ENCODE measurements around the gene PAPSS1. TPM values are rescaled to one million over a fixed set of nuclear protein-coding genes. Genes with fewer than 3 reads are reported as not detected.

PAPSS1 gene
- polyA plus RNA-seq, 1 experiment = 95.5 TPM

DNA sequence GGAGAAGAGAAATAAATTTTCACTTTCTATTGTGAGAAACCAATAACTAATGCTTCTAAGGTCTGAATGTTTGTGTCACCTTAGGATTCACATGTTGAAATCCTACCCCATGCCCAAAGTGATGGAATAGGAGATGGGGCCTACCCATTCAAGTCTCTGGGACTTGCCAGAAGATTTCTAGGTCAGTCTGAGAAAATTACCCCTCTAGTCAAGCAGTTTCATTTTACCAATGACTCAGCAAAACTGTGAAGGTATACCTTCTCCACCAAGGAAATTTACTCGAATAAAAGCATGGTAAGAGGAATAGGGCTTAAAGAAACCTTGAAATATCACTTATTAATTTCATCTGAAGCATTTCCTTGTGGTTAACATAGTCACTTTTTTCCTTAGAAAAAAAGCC lies 23.5 kb upstream of the PAPSS1 start:
- POLR2A ChIA-PET = no interaction called here
- TF ChIP-seq CTCF (IDR thresholded peaks at IDR 0.05; ENCODE audit: low read depth, low read length) = no peak

GRCh38 chr4:107742791-107743190 lies 22.8 kb upstream of the PAPSS1 start:
- ChIA-PET POLR2A (no interaction called here), CTCF (interaction anchor here (1.7 kb wide), 1 partner anchor 15 kb away, joined by 9 read pairs; no protein-coding TSS in a partner anchor)
- no peak for DNase-seq (ENCODE audit: low read depth, low spot score)
- Histone ChIP-seq H3K27me3 (ENCODE audit: control insufficient read depth, insufficient read depth, low read length) (no peaks in the 10 kb centered on the region), H3K4me3 (ENCODE audit: low read depth, low read length) (no peak overlapping the region), H3K9me3 (ENCODE audit: control insufficient read depth, insufficient read depth, low read length) (no peaks in the 10 kb centered on the region), H3K27ac (ENCODE audit: low read depth, low read length) (no peak overlapping the region)
- no peak for TF ChIP-seq CTCF (IDR thresholded peaks at IDR 0.05; ENCODE audit: low read depth, low read length)

More for the DNA sequence above, 23.5 kb upstream of the PAPSS1 start:
- CTCF ChIA-PET = interaction anchor here (0.6 to 1.7 kb wide), 2 partner anchors 14 to 215 kb away, joined by 3 to 9 read pairs; no protein-coding TSS in a partner anchor
- no peak for DNase-seq (ENCODE audit: low read depth, low spot score)
- Histone ChIP-seq H3K27me3 (ENCODE audit: control insufficient read depth, insufficient read depth, low read length) (no peaks in the 10 kb centered on the region), H3K4me3 (ENCODE audit: low read depth, low read length) (no peak overlapping the region), H3K27ac (ENCODE audit: low read depth, low read length) (no peak overlapping the region), H3K9me3 (ENCODE audit: control insufficient read depth, insufficient read depth, low read length) (no peaks in the 10 kb centered on the region)

- ChIA-PET CTCF (interaction anchor here (2.8 kb wide), 1 partner anchor 16 kb away, joined by 11 read pairs; no protein-coding TSS in a partner anchor), POLR2A (no interaction called here)
- TF ChIP-seq CTCF (IDR thresholded peaks at IDR 0.05; ENCODE audit: low read depth, low read length) = no peak
- Histone ChIP-seq H3K9me3 (ENCODE audit: control insufficient read depth, insufficient read depth, low read length) (no peaks in the 10 kb centered on the region), H3K4me3 (ENCODE audit: low read depth, low read length) (no peak overlapping the region), H3K27me3 (ENCODE audit: control insufficient read depth, insufficient read depth, low read length) (no peaks in the 10 kb centered on the region), H3K27ac (ENCODE audit: low read depth, low read length) (no peak overlapping the region)
- DNase-seq (ENCODE audit: low read depth, low spot score) = no peak
Measured at GRCh38 chr4:107742196-107742595, 22.2 kb upstream of the PAPSS1 start.

DNA sequence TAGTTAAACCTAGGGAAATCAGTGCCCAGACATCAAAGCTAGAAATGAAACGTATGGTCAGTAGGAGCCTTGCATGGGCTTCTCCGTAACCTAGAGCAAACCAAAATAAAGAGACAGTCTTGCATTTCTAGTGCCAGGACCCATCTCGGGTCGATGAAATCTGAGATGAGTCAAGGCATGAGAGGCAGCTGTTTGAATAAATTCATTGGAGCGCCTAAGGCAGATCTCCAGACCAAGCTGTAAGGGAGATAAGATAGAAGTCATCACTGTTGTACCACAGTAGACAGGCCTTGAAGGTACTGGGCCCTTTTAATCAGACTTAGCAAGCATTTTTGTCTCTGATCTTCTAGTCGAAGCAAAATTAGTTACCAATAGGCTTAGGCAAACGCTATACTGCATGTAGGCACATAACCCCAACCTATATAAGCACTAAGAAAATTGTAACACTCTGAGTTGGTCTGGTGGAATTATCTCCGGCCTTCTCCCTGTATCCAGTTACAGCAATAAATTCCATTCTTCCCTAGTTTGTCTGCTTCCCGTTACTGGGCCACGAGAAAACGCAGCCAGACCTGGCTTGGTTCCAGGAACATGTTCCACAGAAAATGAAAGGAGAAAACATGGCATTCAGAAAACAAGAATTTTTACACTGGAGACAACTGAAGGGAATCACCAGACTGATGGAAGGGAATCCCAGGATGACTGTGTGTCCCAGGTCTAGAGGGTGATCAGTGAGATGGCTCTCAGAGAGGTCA lies 21.1 kb upstream of the PAPSS1 start:
- Histone ChIP-seq H3K4me3 (ENCODE audit: low read depth, low read length) (no peak overlapping the region), H3K9me3 (ENCODE audit: control insufficient read depth, insufficient read depth, low read length) (no peaks in the 10 kb centered on the region), H3K27ac (ENCODE audit: low read depth, low read length) (no peak overlapping the region), H3K27me3 (ENCODE audit: control insufficient read depth, insufficient read depth, low read length) (no peaks in the 10 kb centered on the region)
- DNase-seq (ENCODE audit: low read depth, low spot score) = peak; percentile 24
- TF ChIP-seq CTCF (IDR thresholded peaks at IDR 0.05; ENCODE audit: low read depth, low read length) = no peak
- ChIA-PET POLR2A (interaction anchor here (1.6 kb wide), 1 partner anchor 21 kb away, joined by 5 read pairs; the partner anchor contains the start of gene PAPSS1), CTCF (interaction anchor here (2.8 kb wide), 1 partner anchor 17 kb away, joined by 11 read pairs; no protein-coding TSS in a partner anchor)

DNA sequence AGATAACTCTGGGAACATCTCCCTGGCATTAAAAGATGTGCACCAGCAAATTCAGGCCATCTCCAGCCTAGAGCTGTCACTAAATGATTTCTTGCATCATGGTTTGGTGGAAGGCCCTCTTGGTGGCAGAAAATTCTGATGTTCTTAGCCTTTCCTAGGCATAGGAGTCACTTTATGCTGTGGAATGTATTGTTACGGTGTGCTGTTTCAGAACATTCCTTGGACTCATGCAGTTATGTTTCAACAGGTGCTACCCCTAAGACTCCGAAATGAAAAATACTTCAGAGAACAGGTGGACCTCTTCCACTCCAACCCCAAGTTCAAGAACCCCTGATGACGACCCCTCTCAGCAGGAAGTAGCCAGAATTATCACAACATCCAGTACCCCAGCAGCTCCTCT lies 20.3 kb upstream of the PAPSS1 start:
- TF ChIP-seq CTCF (IDR thresholded peaks at IDR 0.05; ENCODE audit: low read depth, low read length) = peak; percentile 26
- ChIA-PET POLR2A (interaction anchor here (1.6 kb wide), 1 partner anchor 20 kb away, joined by 5 read pairs; the partner anchor contains the start of gene PAPSS1), CTCF (interaction anchor here (2.8 kb wide), 1 partner anchor 18 kb away, joined by 11 read pairs; no protein-coding TSS in a partner anchor)
- Histone ChIP-seq H3K27me3 (ENCODE audit: control insufficient read depth, insufficient read depth, low read length) (no peaks in the 10 kb centered on the region), H3K9me3 (ENCODE audit: control insufficient read depth, insufficient read depth, low read length) (no peaks in the 10 kb centered on the region), H3K27ac (ENCODE audit: low read depth, low read length) (no peak overlapping the region), H3K4me3 (ENCODE audit: low read depth, low read length) (no peak overlapping the region)
- no peak for DNase-seq (ENCODE audit: low read depth, low spot score)
